Astrocyte (in vitro differentiated cells and primary cell): Measurements from ENCODE around the gene CYP4F2.

Experiments
- EZH2 ChIP-seq: IDR thresholded peaks from 2 replicates; pipeline ENCODE4 v1.6.1; 2012; ENCODE audit warnings: mild to moderate bottlenecking, low read length, inconsistent platforms; ENCODE audit not compliant: insufficient read depth
- TF ChIP-seq, protein P1 (sequence below): IDR thresholded peaks from 2 replicates; pipeline ENCODE4 v1.5.1; 2011; ENCODE audit warnings: low read depth, mild to moderate bottlenecking, inconsistent platforms, low read length, moderate library complexity; ENCODE audit not compliant: insufficient read depth

DNA sequence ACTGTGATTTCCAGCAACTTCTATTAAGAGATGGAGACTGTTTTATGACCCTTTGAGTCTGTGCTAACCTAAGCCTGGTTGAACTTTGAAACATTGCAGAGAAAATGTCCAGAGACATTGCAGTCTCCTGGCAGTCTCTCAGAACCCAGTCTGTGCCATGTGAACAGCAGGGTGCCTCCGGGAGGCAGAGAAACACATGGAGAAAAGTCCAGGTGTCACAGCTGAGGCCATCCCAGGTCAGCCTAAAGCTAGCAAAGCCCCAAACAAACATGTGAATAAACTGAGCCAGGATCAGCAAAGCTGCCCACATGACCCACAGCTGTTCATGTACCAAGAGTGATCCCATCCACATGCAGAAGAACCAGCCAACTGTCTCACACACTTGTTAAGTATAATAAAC lies 28.6 kb upstream of the CYP4F2 start:
- TF ChIP-seq EZH2 = no peak
- TF ChIP-seq, protein P1, sequence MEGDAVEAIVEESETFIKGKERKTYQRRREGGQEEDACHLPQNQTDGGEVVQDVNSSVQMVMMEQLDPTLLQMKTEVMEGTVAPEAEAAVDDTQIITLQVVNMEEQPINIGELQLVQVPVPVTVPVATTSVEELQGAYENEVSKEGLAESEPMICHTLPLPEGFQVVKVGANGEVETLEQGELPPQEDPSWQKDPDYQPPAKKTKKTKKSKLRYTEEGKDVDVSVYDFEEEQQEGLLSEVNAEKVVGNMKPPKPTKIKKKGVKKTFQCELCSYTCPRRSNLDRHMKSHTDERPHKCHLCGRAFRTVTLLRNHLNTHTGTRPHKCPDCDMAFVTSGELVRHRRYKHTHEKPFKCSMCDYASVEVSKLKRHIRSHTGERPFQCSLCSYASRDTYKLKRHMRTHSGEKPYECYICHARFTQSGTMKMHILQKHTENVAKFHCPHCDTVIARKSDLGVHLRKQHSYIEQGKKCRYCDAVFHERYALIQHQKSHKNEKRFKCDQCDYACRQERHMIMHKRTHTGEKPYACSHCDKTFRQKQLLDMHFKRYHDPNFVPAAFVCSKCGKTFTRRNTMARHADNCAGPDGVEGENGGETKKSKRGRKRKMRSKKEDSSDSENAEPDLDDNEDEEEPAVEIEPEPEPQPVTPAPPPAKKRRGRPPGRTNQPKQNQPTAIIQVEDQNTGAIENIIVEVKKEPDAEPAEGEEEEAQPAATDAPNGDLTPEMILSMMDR = no peak
